Immature natural killer cell (primary cell): Measurements from ENCODE around the gene CREG1. TPM values are rescaled to one million over a fixed set of nuclear protein-coding genes. Genes with fewer than 3 reads are reported as not detected.
A peak's percentile ranks its signal among the peaks of the same experiment; 100 is the strongest.

Experiments
- DNase-seq, 3 donors: peaks; one replicate each; pipeline ENCODE4 v3.0.0; 2022; ENCODE audit warnings: mixed read lengths in 1 of 3
- H3K27ac Mint-ChIP-seq, 6 donors: one replicate each; pipeline ENCODE4 v1.8.0; 2020; ENCODE audit warnings: mixed read lengths in 6 of 6, mild to moderate bottlenecking in 5 of 6, inconsistent platforms in 4 of 6, moderate library complexity in 3 of 6
- H3K27me3 Mint-ChIP-seq, 3 donors: one replicate each; pipeline ENCODE4 v1.8.0; 2020 to 2021; ENCODE audit warnings: low read depth in 3 of 3, mild to moderate bottlenecking in 3 of 3, mixed read lengths in 3 of 3, moderate library complexity in 3 of 3, inconsistent platforms in 1 of 3
- H3K36me3 Mint-ChIP-seq, 3 donors: one replicate each; pipeline ENCODE4 v1.8.0; 2020; ENCODE audit warnings: mixed read lengths in 3 of 3, inconsistent platforms in 2 of 3, mild to moderate bottlenecking in 2 of 3
- H3K4me1 Mint-ChIP-seq, 2 donors: one replicate each; pipeline ENCODE4 v1.8.0; 2020; ENCODE audit warnings: inconsistent platforms in 2 of 2, mild to moderate bottlenecking in 2 of 2, mixed read lengths in 2 of 2, moderate library complexity in 1 of 2
- H3K4me3 Mint-ChIP-seq, 5 donors: one replicate each; pipeline ENCODE4 v1.8.0; 2020; ENCODE audit warnings: mild to moderate bottlenecking in 5 of 5, mixed read lengths in 5 of 5, inconsistent platforms in 3 of 5, moderate library complexity in 3 of 5
- H3K9me3 Mint-ChIP-seq, 6 donors: one replicate each; pipeline ENCODE4 v1.8.0; 2020; ENCODE audit warnings: mild to moderate bottlenecking in 6 of 6, mixed read lengths in 6 of 6, inconsistent platforms in 4 of 6, moderate library complexity in 3 of 6
- polyA plus RNA-seq, 3 donors: library from polyadenylated mRNA; unstranded; fragments of 300-500 nt; fragmentation: Illumina TruSeq; gene quantifications; one replicate each; pipeline ENCODE4 v1.2.3, GENCODE V29; 2021

CREG1 gene
- polyA plus RNA-seq, 3 donors from 2014 or later, result 12.4 to 18.0 (median 14.7) TPM

- Mint-ChIP-seq H3K27ac (peak overlapping the region in 1 of 6 donors; percentile 29), H3K4me1 (peaks cover 0 to 2% of the 10 kb centered on the region in 2 donors), H3K9me3 (no peaks in the 10 kb centered on the region), H3K27me3 (peaks cover 0 to 4% (median 2%) of the 10 kb centered on the region in 3 donors), H3K36me3 (no peaks in the 10 kb centered on the region), H3K4me3 (no peak overlapping the region)
- DNase-seq, result no peak
Observed at GRCh38 chr1:167532964-167533824, 20.4 kb downstream of the CREG1 start.

- Mint-ChIP-seq H3K36me3 (no peaks in the 10 kb centered on the region), H3K4me1 (peaks cover 0 to 2% of the 10 kb centered on the region in 2 donors), H3K4me3 (no peak overlapping the region), H3K27ac (peak overlapping the region in 2 of 6 donors; percentile 29 to 40), H3K27me3 (peaks cover 0 to 4% (median 2%) of the 10 kb centered on the region in 3 donors), H3K9me3 (no peaks in the 10 kb centered on the region)
- DNase-seq, result no peak
Observed at GRCh38 chr1:167532375-167532774, 21.2 kb downstream of the CREG1 start.

DNA sequence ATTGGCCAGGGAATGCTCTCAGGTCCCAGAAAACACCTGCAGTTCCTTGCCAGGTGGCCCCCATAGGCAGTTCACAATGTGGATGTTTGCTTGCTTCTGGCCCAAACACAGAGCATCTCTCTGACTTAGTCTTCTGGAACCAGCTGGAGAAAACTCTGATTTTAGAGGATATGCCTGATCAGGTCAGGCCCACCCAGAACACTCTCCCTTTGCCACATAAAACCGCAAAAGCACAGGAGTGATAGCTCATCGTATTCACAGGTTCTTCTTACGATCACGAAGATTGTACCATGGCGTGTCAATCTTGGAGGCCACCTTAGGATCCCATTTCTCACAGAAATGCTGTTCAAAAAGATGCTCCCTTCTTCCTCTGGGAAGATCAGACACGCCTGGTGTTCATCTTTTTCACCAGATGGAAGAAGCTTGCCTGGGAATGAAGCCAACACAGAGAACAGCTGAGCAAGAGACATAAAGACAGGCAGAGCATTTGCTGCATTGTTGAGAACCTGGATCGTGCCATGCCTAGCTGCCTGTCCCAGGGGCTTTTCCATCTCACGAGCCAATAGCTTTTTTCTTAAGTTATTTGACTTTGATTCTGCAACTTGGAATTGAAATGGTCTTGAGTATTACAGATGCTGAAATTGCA, 23.6 kb downstream of the CREG1 start:
- no peak overlapping the region for H3K4me3 Mint-ChIP-seq
- no peaks in the 10 kb centered on the region for H3K9me3 Mint-ChIP-seq
- no peak for DNase-seq
- H3K36me3 Mint-ChIP-seq, result no peaks in the 10 kb centered on the region
- H3K27ac Mint-ChIP-seq, result no peak overlapping the region
- H3K4me1 Mint-ChIP-seq, result peaks cover 0 to 2% of the 10 kb centered on the region in 2 donors
- peaks cover 0 to 2% (median under 1%) of the 10 kb centered on the region in 3 donors for H3K27me3 Mint-ChIP-seq

- Mint-ChIP-seq H3K4me1 (peaks cover 0 to 2% of the 10 kb centered on the region in 2 donors), H3K4me3 (no peak overlapping the region), H3K27ac (peak overlapping the region in 1 of 6 donors; percentile 7), H3K27me3 (peaks cover 0 to 2% (median 0%) of the 10 kb centered on the region in 3 donors), H3K9me3 (no peaks in the 10 kb centered on the region), H3K36me3 (no peaks in the 10 kb centered on the region)
- no peak for DNase-seq
Observed at GRCh38 chr1:167528057-167528728, 25.4 kb downstream of the CREG1 start.

- Mint-ChIP-seq H3K9me3 (no peaks in the 10 kb centered on the region), H3K4me1 (no peaks in the 10 kb centered on the region), H3K36me3 (no peaks in the 10 kb centered on the region), H3K27ac (peak overlapping the region in 2 of 6 donors; percentile 20 to 43), H3K27me3 (peaks cover 0 to 2% (median 0%) of the 10 kb centered on the region in 3 donors), H3K4me3 (no peak overlapping the region)
- no peak for DNase-seq
Observed at GRCh38 chr1:167526667-167527383, 26.7 kb downstream of the CREG1 start.

GRCh38 chr1:167524651-167525050, 28.9 kb downstream of the CREG1 start:
- DNase-seq, result no peak
- H3K27me3 Mint-ChIP-seq, result peaks cover 0 to 2% (median 0%) of the 10 kb centered on the region in 3 donors
- H3K4me3 Mint-ChIP-seq, result no peak overlapping the region
- no peak overlapping the region for H3K27ac Mint-ChIP-seq
- no peaks in the 10 kb centered on the region for H3K36me3 Mint-ChIP-seq
- peaks cover 10 to 16% of the 10 kb centered on the region in 2 donors for H3K4me1 Mint-ChIP-seq
- no peaks in the 10 kb centered on the region for H3K9me3 Mint-ChIP-seq

DNA sequence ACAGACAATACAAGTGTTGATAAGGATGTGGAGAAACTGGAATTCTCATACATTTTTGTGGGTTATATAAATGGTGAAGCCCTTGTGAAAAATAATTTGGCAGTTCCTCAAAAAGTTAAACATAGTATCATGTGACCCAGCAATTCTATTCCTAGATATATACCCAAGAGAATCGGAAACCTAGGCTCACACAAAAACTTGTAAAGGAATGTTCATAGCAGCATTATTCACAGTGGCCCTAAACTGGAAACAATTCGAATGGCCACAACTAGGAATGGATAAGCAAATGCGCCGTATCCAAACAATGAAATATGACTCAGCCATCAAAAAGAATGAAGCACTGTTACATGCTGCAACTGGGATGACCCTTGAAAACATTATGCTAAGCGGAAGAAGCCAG, 31.3 kb downstream of the CREG1 start:
- H3K27me3 Mint-ChIP-seq, result peaks cover 13 to 16% (median 16%) of the 10 kb centered on the region in 3 donors
- no peak overlapping the region for H3K27ac Mint-ChIP-seq

GRCh38 chr1:167520711-167521206, 32.8 kb downstream of the CREG1 start:
- H3K27ac Mint-ChIP-seq, result peak overlapping the region in 5 of 6 donors; percentile 28 to 70 (median 54)
- H3K9me3 Mint-ChIP-seq, result peaks cover 0 to 2% (median 0%) of the 10 kb centered on the region in 6 donors
- DNase-seq, result no peak
- H3K27me3 Mint-ChIP-seq, result peaks cover 26 to 31% (median 27%) of the 10 kb centered on the region in 3 donors
- H3K4me3 Mint-ChIP-seq, result no peak overlapping the region
- peaks cover 18 to 27% (median 24%) of the 10 kb centered on the region in 3 donors for H3K36me3 Mint-ChIP-seq
- H3K4me1 Mint-ChIP-seq, result peaks cover 33 to 44% of the 10 kb centered on the region in 2 donors

More for the DNA sequence above, 31.3 kb downstream of the CREG1 start:
- DNase-seq, result no peak
- peaks cover 0 to 2% (median 0%) of the 10 kb centered on the region in 6 donors for H3K9me3 Mint-ChIP-seq
- H3K36me3 Mint-ChIP-seq, result peaks cover 10 to 12% (median 11%) of the 10 kb centered on the region in 3 donors
- no peak overlapping the region for H3K4me3 Mint-ChIP-seq
- H3K4me1 Mint-ChIP-seq, result peaks cover 22 to 31% of the 10 kb centered on the region in 2 donors

- H3K27me3 Mint-ChIP-seq, result peaks cover 31 to 52% (median 46%) of the 10 kb centered on the region in 3 donors
- peaks cover 56 to 68% of the 10 kb centered on the region in 2 donors for H3K4me1 Mint-ChIP-seq
- peaks cover 0 to 2% (median 0%) of the 10 kb centered on the region in 6 donors for H3K9me3 Mint-ChIP-seq
- peaks cover 37 to 47% (median 47%) of the 10 kb centered on the region in 3 donors for H3K36me3 Mint-ChIP-seq
- DNase-seq, result peak; percentile 87
- peak within 1 kb of the TSS; percentile 95 to 100 (median 100) for H3K27ac Mint-ChIP-seq
- peak within 1 kb of the TSS; percentile 85 to 100 (median 100) for H3K4me3 Mint-ChIP-seq
Observed at GRCh38 chr1:167518331-167518700, 35.2 kb downstream of the CREG1 start, which contains the start of gene CD247. Gene CD247 (minus strand): TSS chr1:167518529. CDS start chr1:167518465, 64 bp downstream.

DNA sequence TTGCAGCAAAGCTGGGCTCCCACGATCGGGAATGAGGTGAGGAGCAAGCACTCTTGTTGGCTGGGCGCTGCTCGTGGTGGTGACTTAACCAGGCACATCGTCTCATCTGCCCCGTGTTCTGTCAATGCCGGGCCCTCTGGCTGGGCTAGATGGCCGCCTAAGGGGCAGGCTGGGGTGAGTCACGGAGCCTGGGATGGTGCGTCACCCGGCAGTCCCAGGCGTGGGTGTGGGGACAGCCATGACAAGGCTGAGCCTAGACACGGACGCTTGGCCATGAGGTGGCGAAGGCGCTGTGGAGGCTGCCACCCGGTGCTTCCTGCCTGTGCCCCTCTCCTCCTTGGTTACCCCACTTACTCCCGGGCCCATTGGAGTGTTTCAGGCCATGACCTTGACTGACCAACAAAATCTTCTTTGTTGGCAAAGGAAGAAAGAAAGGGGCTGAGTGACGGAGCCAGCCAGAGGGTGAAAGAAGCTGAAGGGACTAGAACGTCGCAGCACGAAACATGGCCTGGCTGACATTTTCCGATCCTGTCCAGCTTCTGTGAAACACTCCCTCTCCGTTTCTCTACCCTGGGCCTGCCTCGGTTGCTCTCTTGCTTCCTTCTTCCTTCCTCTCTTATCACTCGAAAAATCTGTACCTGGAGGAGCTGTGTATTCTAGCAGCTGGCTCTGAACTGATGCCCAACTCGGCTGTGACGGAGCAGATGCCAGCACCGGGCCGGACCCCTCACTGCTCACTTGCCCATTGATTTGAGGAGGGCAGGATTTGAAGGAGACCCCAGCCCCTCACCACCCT, 35.8 kb downstream of the CREG1 start:
- peaks cover 0 to 2% (median 0%) of the 10 kb centered on the region in 6 donors for H3K9me3 Mint-ChIP-seq
- peaks cover 31 to 52% (median 46%) of the 10 kb centered on the region in 3 donors for H3K27me3 Mint-ChIP-seq
- peak overlapping the region; percentile 95 to 100 (median 100) for H3K27ac Mint-ChIP-seq
- H3K4me3 Mint-ChIP-seq, result peak overlapping the region; percentile 85 to 100 (median 100)
- DNase-seq, result peak; percentile 89 to 91 (median 89)
- peaks cover 60 to 74% of the 10 kb centered on the region in 2 donors for H3K4me1 Mint-ChIP-seq
- H3K36me3 Mint-ChIP-seq, result peaks cover 38 to 49% (median 48%) of the 10 kb centered on the region in 3 donors

DNA sequence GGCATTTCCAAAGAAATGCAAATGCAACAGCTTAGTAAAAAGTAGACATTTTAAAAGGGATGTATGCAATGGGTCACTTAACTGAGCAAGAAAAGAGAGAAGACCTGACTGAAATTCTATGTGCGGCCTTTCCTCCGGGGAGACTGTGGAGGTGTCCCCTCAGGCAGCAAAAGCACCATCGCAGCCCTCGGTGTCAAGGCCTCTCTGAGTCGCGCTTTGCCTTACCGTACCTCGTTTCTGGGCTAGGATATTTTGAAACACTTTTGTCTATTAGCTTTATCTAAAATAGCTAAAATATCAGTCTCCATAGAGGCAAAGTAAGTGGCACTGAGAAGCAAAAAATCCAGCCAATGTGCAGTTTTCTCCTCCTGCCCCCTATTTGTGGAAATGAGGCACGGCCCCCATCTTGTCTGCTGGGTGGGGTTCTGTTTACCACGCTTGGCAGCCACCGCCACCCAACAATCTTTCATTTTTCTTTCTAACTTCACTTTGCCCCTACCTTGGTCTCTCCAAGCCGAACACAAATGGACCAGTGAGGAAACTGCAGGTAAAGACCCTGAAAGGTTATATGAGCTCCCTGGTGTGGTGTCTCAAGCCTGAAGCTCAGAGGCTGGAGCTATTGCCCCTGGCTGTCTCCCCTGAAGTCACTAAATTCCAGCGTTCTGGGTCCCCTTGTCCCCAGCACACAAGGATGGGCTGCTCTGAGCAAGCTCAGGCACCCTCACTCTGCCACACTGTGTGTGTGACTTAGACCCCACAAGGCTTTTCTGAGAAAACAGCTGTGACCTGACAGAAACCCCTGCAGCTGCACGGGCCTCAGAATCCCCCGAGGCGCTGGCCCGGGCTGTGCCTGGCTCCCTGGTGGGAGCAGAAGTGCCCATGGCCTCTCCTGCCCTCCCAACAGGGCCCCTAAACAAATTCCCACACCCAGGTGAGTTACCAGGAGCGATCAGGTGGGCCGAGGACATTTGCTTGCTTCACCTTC, 36.9 kb downstream of the CREG1 start:
- peaks cover 70 to 85% of the 10 kb centered on the region in 2 donors for H3K4me1 Mint-ChIP-seq
- peaks cover 36 to 62% (median 54%) of the 10 kb centered on the region in 3 donors for H3K27me3 Mint-ChIP-seq

More for the DNA sequence above, 36.9 kb downstream of the CREG1 start:
- H3K36me3 Mint-ChIP-seq, result peaks cover 49 to 60% (median 58%) of the 10 kb centered on the region in 3 donors
- DNase-seq, result peak; percentile 54 to 66 (median 63)
- peaks cover 0 to 2% (median 0%) of the 10 kb centered on the region in 6 donors for H3K9me3 Mint-ChIP-seq
- peak overlapping the region; percentile 95 to 100 (median 100) for H3K27ac Mint-ChIP-seq
- peak overlapping the region; percentile 85 to 100 (median 100) for H3K4me3 Mint-ChIP-seq
